HL-60 (cell line): ENCODE measurements around the gene CLSTN2.

Source experiments
- DNase-seq, 2 experiments: peaks; one replicate each; pipeline ENCODE4 v3.0.0-alpha.2; 2010 to 2020; ENCODE audit warnings: low read depth in 1 of 2, low spot score in 1 of 2
- H3K27ac ChIP-seq: fragments of 250-450 bp; sonication (Bioruptor Pico); replicated peaks from 2 replicates; pipeline ENCODE4 v1.5.1; 2020; ENCODE audit warnings: mild to moderate bottlenecking, moderate library complexity
- H3K27me3 ChIP-seq: fragments of 250-450 bp; sonication (Bioruptor Pico); 2 replicates; pipeline ENCODE4 v1.5.1; 2021; ENCODE audit warnings: mild to moderate bottlenecking, moderate library complexity; ENCODE audit not compliant: insufficient read depth, poor library complexity, severe bottlenecking
- H3K4me3 ChIP-seq: replicated peaks from 2 replicates; pipeline ENCODE4 v1.5.1; 2011; ENCODE audit warnings: mild to moderate bottlenecking, control low read depth, low read length; ENCODE audit not compliant: insufficient read depth
- GABPA ChIP-seq: IDR thresholded peaks from 2 replicates; pipeline ENCODE4 v1.6.1; 2012; ENCODE audit warnings: low read depth
- POLR2AphosphoS5 ChIP-seq: IDR thresholded peaks from 2 replicates; pipeline ENCODE4 v1.6.1; 2012; ENCODE audit warnings: low read depth
- SPI1 ChIP-seq: IDR thresholded peaks from 2 replicates; pipeline ENCODE4 v1.6.1; 2012; ENCODE audit warnings: low read depth, mild to moderate bottlenecking, borderline replicate concordance
- TF ChIP-seq, protein P1 (sequence below): IDR thresholded peaks from 2 replicates; pipeline ENCODE4 v1.6.1; 2012; ENCODE audit warnings: low read depth; ENCODE audit not compliant: insufficient replicate concordance
- TF ChIP-seq, protein P2 (sequence below): IDR thresholded peaks from one replicate; pipeline ENCODE4 v1.5.1; 2011; ENCODE audit warnings: low read length, control low read depth, inconsistent platforms; ENCODE audit not compliant: insufficient read depth

CLSTN2 gene

DNA sequence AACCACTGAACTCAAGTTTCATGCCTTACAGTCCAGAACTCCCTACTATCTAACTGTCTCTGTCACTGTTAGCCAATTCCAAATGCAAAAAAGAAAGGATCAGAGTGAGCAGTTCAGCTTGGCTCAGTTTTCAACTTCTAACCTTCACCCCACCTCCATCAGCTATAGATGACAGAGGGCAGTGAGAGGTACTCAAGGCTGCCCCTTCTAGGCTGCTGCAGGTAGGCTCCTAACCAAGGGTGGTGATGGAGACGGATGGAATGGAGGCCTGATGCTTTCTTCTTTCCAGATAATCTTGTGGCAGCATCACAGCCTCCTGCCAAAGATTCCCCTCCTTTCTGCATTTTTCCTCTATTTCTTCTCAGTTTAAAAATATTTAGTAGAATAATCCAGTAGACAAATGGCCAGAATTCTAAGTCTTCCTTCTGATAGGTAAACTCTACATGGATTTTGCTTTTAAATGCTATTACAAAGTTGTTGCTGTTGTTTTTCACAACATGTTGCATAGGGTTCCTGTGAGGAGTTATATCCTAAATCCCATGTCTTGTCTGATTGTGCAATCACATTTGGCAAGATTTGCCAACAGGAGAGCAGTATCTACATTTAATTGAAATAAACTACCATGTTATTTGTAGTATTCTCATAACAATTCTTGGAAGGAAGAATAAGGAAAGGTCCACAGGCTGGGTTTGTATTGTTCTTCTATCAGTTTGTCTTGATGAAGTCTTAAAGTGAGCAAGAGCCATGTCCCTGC is 441.3 kb downstream of the CLSTN2 start:
- TF ChIP-seq, protein P1, sequence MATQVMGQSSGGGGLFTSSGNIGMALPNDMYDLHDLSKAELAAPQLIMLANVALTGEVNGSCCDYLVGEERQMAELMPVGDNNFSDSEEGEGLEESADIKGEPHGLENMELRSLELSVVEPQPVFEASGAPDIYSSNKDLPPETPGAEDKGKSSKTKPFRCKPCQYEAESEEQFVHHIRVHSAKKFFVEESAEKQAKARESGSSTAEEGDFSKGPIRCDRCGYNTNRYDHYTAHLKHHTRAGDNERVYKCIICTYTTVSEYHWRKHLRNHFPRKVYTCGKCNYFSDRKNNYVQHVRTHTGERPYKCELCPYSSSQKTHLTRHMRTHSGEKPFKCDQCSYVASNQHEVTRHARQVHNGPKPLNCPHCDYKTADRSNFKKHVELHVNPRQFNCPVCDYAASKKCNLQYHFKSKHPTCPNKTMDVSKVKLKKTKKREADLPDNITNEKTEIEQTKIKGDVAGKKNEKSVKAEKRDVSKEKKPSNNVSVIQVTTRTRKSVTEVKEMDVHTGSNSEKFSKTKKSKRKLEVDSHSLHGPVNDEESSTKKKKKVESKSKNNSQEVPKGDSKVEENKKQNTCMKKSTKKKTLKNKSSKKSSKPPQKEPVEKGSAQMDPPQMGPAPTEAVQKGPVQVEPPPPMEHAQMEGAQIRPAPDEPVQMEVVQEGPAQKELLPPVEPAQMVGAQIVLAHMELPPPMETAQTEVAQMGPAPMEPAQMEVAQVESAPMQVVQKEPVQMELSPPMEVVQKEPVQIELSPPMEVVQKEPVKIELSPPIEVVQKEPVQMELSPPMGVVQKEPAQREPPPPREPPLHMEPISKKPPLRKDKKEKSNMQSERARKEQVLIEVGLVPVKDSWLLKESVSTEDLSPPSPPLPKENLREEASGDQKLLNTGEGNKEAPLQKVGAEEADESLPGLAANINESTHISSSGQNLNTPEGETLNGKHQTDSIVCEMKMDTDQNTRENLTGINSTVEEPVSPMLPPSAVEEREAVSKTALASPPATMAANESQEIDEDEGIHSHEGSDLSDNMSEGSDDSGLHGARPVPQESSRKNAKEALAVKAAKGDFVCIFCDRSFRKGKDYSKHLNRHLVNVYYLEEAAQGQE, result no peak
- TF ChIP-seq GABPA (no peak), SPI1 (no peak), POLR2AphosphoS5 (no peak)
- TF ChIP-seq, protein P2, sequence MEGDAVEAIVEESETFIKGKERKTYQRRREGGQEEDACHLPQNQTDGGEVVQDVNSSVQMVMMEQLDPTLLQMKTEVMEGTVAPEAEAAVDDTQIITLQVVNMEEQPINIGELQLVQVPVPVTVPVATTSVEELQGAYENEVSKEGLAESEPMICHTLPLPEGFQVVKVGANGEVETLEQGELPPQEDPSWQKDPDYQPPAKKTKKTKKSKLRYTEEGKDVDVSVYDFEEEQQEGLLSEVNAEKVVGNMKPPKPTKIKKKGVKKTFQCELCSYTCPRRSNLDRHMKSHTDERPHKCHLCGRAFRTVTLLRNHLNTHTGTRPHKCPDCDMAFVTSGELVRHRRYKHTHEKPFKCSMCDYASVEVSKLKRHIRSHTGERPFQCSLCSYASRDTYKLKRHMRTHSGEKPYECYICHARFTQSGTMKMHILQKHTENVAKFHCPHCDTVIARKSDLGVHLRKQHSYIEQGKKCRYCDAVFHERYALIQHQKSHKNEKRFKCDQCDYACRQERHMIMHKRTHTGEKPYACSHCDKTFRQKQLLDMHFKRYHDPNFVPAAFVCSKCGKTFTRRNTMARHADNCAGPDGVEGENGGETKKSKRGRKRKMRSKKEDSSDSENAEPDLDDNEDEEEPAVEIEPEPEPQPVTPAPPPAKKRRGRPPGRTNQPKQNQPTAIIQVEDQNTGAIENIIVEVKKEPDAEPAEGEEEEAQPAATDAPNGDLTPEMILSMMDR, result no peak
- Histone ChIP-seq H3K27me3 (no peaks in the 10 kb centered on the region), H3K4me3 (no peak overlapping the region), H3K27ac (no peak overlapping the region)
- no peak for DNase-seq

DNA sequence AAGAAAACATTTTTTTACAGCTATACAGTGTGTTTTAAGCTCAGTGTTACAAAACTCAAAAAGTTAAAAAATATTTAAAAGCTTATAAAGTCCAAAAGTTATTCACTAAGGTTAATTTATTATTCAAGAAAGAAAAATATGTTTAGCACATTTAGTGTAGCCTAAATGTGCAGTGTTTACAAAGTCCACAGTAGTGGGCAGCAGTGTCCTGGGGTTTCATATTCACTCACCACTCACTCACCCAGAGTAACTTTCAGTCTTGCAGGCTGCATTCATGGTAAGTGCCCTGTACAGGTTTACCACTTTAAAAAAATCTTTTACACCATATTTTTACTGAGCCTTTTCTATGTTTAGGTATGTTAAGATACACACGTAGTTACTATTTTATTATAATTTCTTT is 442.7 kb downstream of the CLSTN2 start:
- DNase-seq, result no peak
- Histone ChIP-seq H3K27me3 (no peaks in the 10 kb centered on the region), H3K4me3 (no peak overlapping the region), H3K27ac (no peak overlapping the region)
- TF ChIP-seq SPI1, result no peak

DNA sequence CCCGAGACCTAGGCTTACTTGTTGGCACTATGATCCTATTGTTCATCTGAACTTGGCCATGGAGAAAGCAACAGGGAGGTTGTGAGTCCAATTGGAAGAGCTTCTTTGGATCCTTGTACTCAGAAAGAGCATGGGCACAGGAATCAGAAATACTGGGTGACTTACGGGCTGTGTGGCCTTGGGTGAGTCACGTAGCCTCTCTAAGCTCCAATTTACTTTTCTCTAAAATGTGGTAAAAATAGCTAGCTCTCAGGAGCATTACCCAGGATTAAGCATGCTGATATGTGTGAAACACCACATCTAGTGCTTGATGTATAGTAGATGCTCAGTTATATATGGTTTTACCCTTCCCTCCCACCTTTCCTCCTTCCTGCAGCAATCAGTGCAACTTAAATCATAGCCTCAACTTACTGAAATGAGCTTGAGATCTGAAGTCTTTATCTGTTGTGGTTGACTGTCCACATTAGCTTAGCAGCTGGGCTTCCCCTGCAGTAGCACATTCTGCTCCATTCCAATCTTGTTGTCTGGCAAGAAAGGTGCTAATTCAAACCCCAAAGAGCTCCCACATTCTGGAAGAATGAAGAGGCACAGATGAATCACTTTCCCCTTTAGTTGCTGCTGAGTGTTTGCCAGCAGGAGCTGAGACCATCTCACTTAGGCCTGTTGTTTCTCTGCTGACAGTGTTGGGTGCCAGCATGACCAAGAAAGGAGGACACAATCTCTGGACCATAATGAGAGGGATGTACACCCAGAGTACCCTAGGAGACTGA is 443.8 kb downstream of the CLSTN2 start:
- no peak for DNase-seq
- no peak for TF ChIP-seq GABPA
- TF ChIP-seq, protein P1, result no peak
- TF ChIP-seq SPI1, result no peak
- no peak for TF ChIP-seq POLR2AphosphoS5
- TF ChIP-seq, protein P2, result no peak
- no peaks in the 10 kb centered on the region for H3K27me3 ChIP-seq
- H3K4me3 ChIP-seq, result no peak overlapping the region
- no peak overlapping the region for H3K27ac ChIP-seq

DNA sequence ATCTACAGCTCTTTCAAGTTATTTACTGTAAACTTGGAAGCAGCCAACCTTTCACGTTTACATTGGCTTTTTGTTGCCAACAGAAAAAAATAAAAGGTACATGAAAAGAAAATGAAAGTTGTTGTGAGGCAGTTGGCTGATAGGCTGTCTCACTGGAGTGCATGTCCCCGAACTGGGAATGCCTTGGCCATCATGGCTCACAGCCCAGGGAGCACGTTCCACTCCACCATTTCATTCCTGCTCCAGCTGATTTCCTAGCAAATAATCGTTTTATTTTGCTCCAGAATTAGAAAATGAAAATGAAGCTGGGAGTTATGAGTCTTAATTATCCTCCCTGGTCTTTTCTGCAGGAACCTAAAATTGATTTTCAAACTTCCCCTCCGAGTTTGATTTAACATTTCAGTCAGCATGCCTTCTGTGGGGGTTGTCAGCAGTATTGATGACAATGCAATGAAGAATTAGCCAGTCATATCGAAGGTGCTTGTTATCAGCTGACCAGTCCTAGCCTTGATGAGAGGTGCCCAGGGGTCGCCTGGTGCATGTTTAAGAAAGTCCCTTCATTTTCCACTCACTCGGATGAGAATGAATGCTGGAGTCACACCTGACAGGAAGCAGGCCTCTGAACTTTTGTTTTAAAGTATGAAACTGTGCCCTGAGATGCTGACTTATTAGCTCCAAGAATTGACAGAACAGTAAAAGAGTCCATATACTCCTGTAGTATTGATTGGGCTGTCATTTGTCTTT is 449.2 kb downstream of the CLSTN2 start:
- DNase-seq, result no peak
- no peak for TF ChIP-seq GABPA
- TF ChIP-seq, protein P2, result no peak
- TF ChIP-seq POLR2AphosphoS5, result no peak
- no peak for TF ChIP-seq SPI1
- TF ChIP-seq, protein P1, result no peak
- H3K27ac ChIP-seq, result no peak overlapping the region
- H3K4me3 ChIP-seq, result no peak overlapping the region
- no peaks in the 10 kb centered on the region for H3K27me3 ChIP-seq
